Fibroblast of lung (primary cell): ENCODE results near the gene AGTPBP1.
"Not testable (repeated sequence)": the region's sequence is repeated elsewhere in the genome, so short reads cannot be mapped to it uniquely, and the experiment has no call there.

Source experiments
- CTCF ChIP-seq, 2 donors: IDR thresholded peaks in 1 of 2; conservative IDR thresholded peaks in 1 of 2; 1 replicate in 1 of 2; 2 replicates in 1 of 2; pipeline ENCODE4 v1.5.1; 2011 to 2012; ENCODE audit warnings: low read length in 2 of 2, control low read depth in 1 of 2, inconsistent platforms in 1 of 2, low read depth in 1 of 2, mild to moderate bottlenecking in 1 of 2
- EZH2 ChIP-seq: IDR thresholded peaks from 2 replicates; pipeline ENCODE4 v1.5.1; 2012; ENCODE audit warnings: low read length, control low read depth, mild to moderate bottlenecking; ENCODE audit errors: missing control alignments

- TF ChIP-seq CTCF (conservative IDR thresholded peaks at IDR 0.05 in 1 of 2, IDR thresholded peaks at IDR 0.05 in 1 of 2; ENCODE audit: low read depth in 1 of 2, low read length in 2 of 2); EZH2: not testable (repeated sequence)
Measured at GRCh38 chr9:85572917-85573316, 168.8 kb downstream of the AGTPBP1 start.
